Uterus (tissue), 2 donors: ENCODE results near the gene ADAMTSL2.

Source experiments
- POLR2A ChIP-seq, 2 donors: fragments of 450-650 bp; IDR thresholded peaks; one replicate each; pipeline ENCODE4 v1.6.1; 2016; ENCODE audit warnings: antibody characterized with exemption in 2 of 2, mild to moderate bottlenecking in 1 of 2, moderate library complexity in 1 of 2
- TF ChIP-seq, protein P1 (sequence below), 4 experiments: fragments of 200-600 bp in 2 of 4; fragments of 450-650 bp in 2 of 4; sonication (generic) in 2 of 4; IDR thresholded peaks; one replicate each; pipeline ENCODE4 v1.5.1; 2016 to 2019; ENCODE audit warnings: antibody characterized with exemption in 4 of 4, mild to moderate bottlenecking in 2 of 4, moderate library complexity in 1 of 4

DNA sequence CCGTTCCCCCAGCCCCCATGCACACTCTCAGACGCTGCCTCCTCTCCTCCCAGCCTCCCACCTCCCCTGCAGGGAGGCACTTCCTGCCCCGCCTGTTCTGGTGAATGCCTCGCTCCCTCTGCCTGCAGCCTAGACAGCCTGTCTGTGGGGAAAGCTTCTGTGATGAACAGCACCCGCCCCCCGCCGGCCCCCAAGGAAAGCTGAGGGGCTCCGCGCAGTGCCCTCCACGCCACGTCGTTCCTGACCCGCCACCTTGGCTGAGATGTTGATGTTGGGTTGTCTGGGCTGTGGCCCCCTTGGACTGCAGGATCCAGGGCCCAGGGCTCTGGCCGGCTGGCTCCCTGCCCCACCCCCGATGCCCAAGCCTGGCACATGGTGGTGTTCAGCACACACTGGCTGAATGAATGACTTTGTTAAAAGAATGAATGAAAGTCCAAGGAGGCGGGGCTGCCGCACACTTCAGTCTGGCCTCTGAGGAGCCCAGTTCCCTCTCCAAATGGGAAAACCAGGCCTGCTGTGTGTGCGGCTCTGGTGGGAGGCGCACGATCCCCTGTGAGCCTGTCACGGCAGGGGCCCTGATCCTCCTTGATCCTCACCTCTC is 7.7 kb upstream of the ADAMTSL2 start:
- TF ChIP-seq, protein P1, sequence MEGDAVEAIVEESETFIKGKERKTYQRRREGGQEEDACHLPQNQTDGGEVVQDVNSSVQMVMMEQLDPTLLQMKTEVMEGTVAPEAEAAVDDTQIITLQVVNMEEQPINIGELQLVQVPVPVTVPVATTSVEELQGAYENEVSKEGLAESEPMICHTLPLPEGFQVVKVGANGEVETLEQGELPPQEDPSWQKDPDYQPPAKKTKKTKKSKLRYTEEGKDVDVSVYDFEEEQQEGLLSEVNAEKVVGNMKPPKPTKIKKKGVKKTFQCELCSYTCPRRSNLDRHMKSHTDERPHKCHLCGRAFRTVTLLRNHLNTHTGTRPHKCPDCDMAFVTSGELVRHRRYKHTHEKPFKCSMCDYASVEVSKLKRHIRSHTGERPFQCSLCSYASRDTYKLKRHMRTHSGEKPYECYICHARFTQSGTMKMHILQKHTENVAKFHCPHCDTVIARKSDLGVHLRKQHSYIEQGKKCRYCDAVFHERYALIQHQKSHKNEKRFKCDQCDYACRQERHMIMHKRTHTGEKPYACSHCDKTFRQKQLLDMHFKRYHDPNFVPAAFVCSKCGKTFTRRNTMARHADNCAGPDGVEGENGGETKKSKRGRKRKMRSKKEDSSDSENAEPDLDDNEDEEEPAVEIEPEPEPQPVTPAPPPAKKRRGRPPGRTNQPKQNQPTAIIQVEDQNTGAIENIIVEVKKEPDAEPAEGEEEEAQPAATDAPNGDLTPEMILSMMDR (IDR thresholded peaks at IDR 0.05): no peak
- no peak for TF ChIP-seq POLR2A (IDR thresholded peaks at IDR 0.05)
